A549 (cell line): ENCODE results near the gene PLA2G4A. TPM values are rescaled to one million over a fixed set of nuclear protein-coding genes. Genes with fewer than 3 reads are reported as not detected.
A peak's percentile ranks its signal among the peaks of the same experiment; 100 is the strongest.

ENCODE experiments used
- ATAC-seq, 2 experiments: fragments of 200-7000 bp in 1 of 2; fragments of >200 bp in 1 of 2; cut with Nextera tagmentation in 1 of 2; cut with Tn5 transposase in 1 of 2; 3 replicates each; pipeline versions ENCODE4 v1.8.0 to v1.9.1; 2018 to 2020; ENCODE audit warnings: mild to moderate bottlenecking in 1 of 2, moderate library complexity in 1 of 2
- CTCF ChIA-PET: fragments of 300-600 bp; sonication (Branson Sonifier 250); formaldehyde crosslinking; extraction: SDS; loops from one replicate; lab custom pipeline; 2021; ENCODE audit warnings: antibody characterized with exemption, inconsistent platforms; lab: Yijun Ruan, JAX
- POLR2A ChIA-PET: fragments of 350-600 bp; formaldehyde crosslinking; extraction: SDS; loops from one replicate; lab custom pipeline; 2021; ENCODE audit warnings: antibody characterized with exemption, inconsistent platforms; lab: Yijun Ruan, JAX
- DNase-seq, 2 experiments: peaks; one replicate each; pipeline versions ENCODE4 v3.0.0 to v3.0.0-alpha.2; 2011 to 2016; ENCODE audit warnings: low read depth in 1 of 2, low spot score in 1 of 2
- FAIRE-seq: peaks from 2 replicates; lab custom pipeline; 2011; peaks lifted over from hg19 to GRCh38; lab: Jason Lieb, UNC
- H3K27ac ChIP-seq, 2 experiments: fragments of >200 bp; sonication (Bioruptor Twin); formaldehyde crosslinking; 3 replicates each; pipeline ENCODE4 v1.5.1; 2016 to 2017
- H3K4me1 ChIP-seq: fragments of >200 bp; sonication (Bioruptor Twin); formaldehyde crosslinking; 3 replicates; pipeline ENCODE4 v1.6.1; 2016
- H3K4me2 ChIP-seq: fragments of >200 bp; sonication (Bioruptor Twin); formaldehyde crosslinking; 3 replicates; pipeline ENCODE4 v1.6.1; 2016
- H3K4me3 ChIP-seq: fragments of >200 bp; sonication (Bioruptor Twin); formaldehyde crosslinking; 3 replicates; pipeline ENCODE4 v1.5.1; 2016
- H3K9me3 ChIP-seq: fragments of >200 bp; sonication (Bioruptor Twin); formaldehyde crosslinking; 3 replicates; pipeline ENCODE4 v1.6.1; 2016
- BHLHE40 ChIP-seq: IDR thresholded peaks from 2 replicates; pipeline ENCODE4 v1.6.1; 2012; ENCODE audit warnings: low read depth, low read length, inconsistent platforms
- CBX2 ChIP-seq: fragments of 200-600 bp; sonication (generic); IDR thresholded peaks from 2 replicates; pipeline ENCODE4 v1.6.1; 2016; ENCODE audit warnings: low read depth, mild to moderate bottlenecking, borderline replicate concordance
- CBX8 ChIP-seq: fragments of 200-600 bp; sonication (generic); IDR thresholded peaks from 2 replicates; pipeline ENCODE4 v1.6.1; 2016
- FOSB ChIP-seq: fragments of 250-450 bp; sonication (Bioruptor Pico); IDR thresholded peaks from 2 replicates; pipeline ENCODE4 v1.5.0; 2020; ENCODE audit warnings: mild to moderate bottlenecking, moderate library complexity
- FOXS1 ChIP-seq: fragments of 250-450 bp; sonication (Bioruptor Pico); IDR thresholded peaks from 2 replicates; pipeline ENCODE4 v1.5.0; 2020; ENCODE audit warnings: mild to moderate bottlenecking, moderate library complexity
- GATA3 ChIP-seq: IDR thresholded peaks from 2 replicates; pipeline ENCODE4 v1.6.1; 2012; ENCODE audit warnings: borderline replicate concordance
- HEYL ChIP-seq: fragments of 250-450 bp; sonication (Bioruptor Pico); IDR thresholded peaks from 2 replicates; pipeline ENCODE4 v1.8.0; 2021; ENCODE audit warnings: mild to moderate bottlenecking, moderate library complexity
- HOXA7 ChIP-seq: fragments of 250-450 bp; sonication (Bioruptor Pico); IDR thresholded peaks from 2 replicates; pipeline ENCODE4 v1.5.0; 2020; ENCODE audit warnings: mild to moderate bottlenecking, moderate library complexity
- HOXB13 ChIP-seq: fragments of 250-450 bp; sonication (Bioruptor Pico); IDR thresholded peaks from 2 replicates; pipeline ENCODE4 v1.5.0; 2020; ENCODE audit warnings: low read depth, mild to moderate bottlenecking, moderate library complexity
- JUNB ChIP-seq: fragments of >200 bp; sonication (Bioruptor Twin); formaldehyde crosslinking; IDR thresholded peaks from 2 replicates; pipeline ENCODE4 v1.6.1; 2016
- KDM1A ChIP-seq: fragments of 200-600 bp; sonication (generic); IDR thresholded peaks from 2 replicates; pipeline ENCODE4 v1.6.1; 2016; ENCODE audit warnings: low read depth, mild to moderate bottlenecking
- KDM5A ChIP-seq: fragments of 200-600 bp; sonication (generic); IDR thresholded peaks from 2 replicates; pipeline ENCODE4 v1.6.1; 2016; ENCODE audit warnings: antibody characterized with exemption, mild to moderate bottlenecking
- MYC ChIP-seq: IDR thresholded peaks from 2 replicates; pipeline ENCODE4 v1.6.1; 2012; ENCODE audit warnings: mild to moderate bottlenecking, inconsistent platforms, low read length, improper control_type of control experiment, borderline replicate concordance
- PHF8 ChIP-seq: fragments of 200-600 bp; sonication (generic); IDR thresholded peaks from 2 replicates; pipeline ENCODE4 v1.6.1; 2016; ENCODE audit warnings: low read depth, mild to moderate bottlenecking, antibody characterized with exemption, moderate library complexity, borderline replicate concordance
- POLR2AphosphoS2 ChIP-seq: conservative IDR thresholded peaks from 2 replicates; pipeline ENCODE4 v1.6.1; 2012; ENCODE audit warnings: low read length, improper control_type of control experiment, inconsistent platforms
- RAD21 ChIP-seq, 2 experiments: fragments of >200 bp in 1 of 2; sonication (Bioruptor Twin) in 1 of 2; formaldehyde crosslinking in 1 of 2; IDR thresholded peaks in 1 of 2; conservative IDR thresholded peaks in 1 of 2; 2 replicates in 1 of 2; 3 replicates in 1 of 2; pipeline ENCODE4 v1.6.1; 2012 to 2018; ENCODE audit warnings: inconsistent platforms in 1 of 2
- RARB ChIP-seq: fragments of 250-450 bp; sonication (Bioruptor Pico); IDR thresholded peaks from 2 replicates; pipeline ENCODE4 v1.8.0; 2021; ENCODE audit warnings: mild to moderate bottlenecking, moderate library complexity
- SMC3 ChIP-seq: fragments of >200 bp; sonication (Bioruptor Twin); formaldehyde crosslinking; IDR thresholded peaks from 3 replicates; pipeline ENCODE4 v1.6.1; 2018; ENCODE audit warnings: inconsistent platforms
- TFCP2L1 ChIP-seq: fragments of 250-450 bp; sonication (Bioruptor Pico); IDR thresholded peaks from 2 replicates; pipeline ENCODE4 v1.5.0; 2021; ENCODE audit warnings: mild to moderate bottlenecking
- ZFP36 ChIP-seq: fragments of 450-650 bp; IDR thresholded peaks from 2 replicates; pipeline ENCODE4 v1.6.1; 2014; ENCODE audit warnings: borderline replicate concordance; ENCODE audit not compliant: partially characterized antibody
- ZSCAN20 ChIP-seq: fragments of 250-450 bp; sonication (Bioruptor Pico); IDR thresholded peaks from 2 replicates; pipeline ENCODE4 v1.8.0; 2022; ENCODE audit warnings: mild to moderate bottlenecking, moderate library complexity
- WGBS: methylation state at CpG from one replicate; pipeline ENCODE4 v1.1.6; 2017; ENCODE audit errors: missing lambda C conversion rate; 5-methylcytosine and 5-hydroxymethylcytosine counted together
- polyA plus RNA-seq, 4 experiments: library from polyadenylated mRNA; depleted of rRNA in 3 of 4; stranded (reverse); fragments of >200 nt; fragmentation: RNase III in 1 of 4; extraction: RNeasy Plus Mini Kit Qiagen cat#74134 plus additional on column Dnase treatment in 1 of 4; gene quantifications; 2 replicates in 3 of 4; 3 replicates in 1 of 4; pipeline ENCODE4 v1.2.3, GENCODE V29; 2011 to 2017
- TF ChIP-seq, protein P1 (sequence below): fragments of 200-600 bp; sonication (generic); IDR thresholded peaks from 2 replicates; pipeline ENCODE4 v1.6.1; 2016; ENCODE audit warnings: antibody characterized with exemption, mild to moderate bottlenecking, moderate library complexity
- TF ChIP-seq, protein P2 (sequence below): IDR thresholded peaks from 2 replicates; pipeline ENCODE4 v1.6.1; 2012
- TF ChIP-seq, protein P3 (sequence below): fragments of 250-450 bp; sonication (Bioruptor Pico); IDR thresholded peaks from 2 replicates; pipeline ENCODE4 v1.5.0; 2021; ENCODE audit warnings: mild to moderate bottlenecking, moderate library complexity, borderline replicate concordance
- TF ChIP-seq, protein P4 (sequence below): fragments of 250-450 bp; sonication (Bioruptor Pico); IDR thresholded peaks from 2 replicates; pipeline ENCODE4 v1.5.0; 2020; ENCODE audit warnings: low read depth, mild to moderate bottlenecking, moderate library complexity
- TF ChIP-seq, protein P5 (sequence below): IDR thresholded peaks from 2 replicates; pipeline ENCODE4 v1.6.1; 2012

The PLA2G4A gene
- polyA plus RNA-seq, 2 of the 4 experiments (the other 2 are of a cell fraction): 26.3 to 80.4 TPM

DNA sequence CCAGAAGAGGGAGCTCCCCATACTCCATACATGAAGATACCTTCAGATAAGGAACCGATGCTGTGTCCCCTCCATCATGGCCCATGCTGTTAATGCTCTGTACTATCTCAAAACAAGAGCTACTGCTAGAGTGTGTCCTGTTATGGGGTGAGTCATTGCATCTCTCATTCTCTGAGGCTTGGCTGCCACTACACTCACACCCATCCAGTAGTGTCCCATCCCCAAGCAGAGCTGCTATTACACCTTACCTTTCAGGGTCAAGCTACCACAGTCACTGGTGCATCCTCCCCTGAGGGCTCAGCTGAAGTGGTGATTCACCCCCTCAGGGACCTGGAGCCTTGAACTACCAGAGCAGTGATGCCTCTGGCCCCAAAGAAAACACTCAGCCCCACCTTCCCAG, 198.5 kb downstream of the PLA2G4A start:
- CTCF ChIA-PET: no interaction called here

DNA sequence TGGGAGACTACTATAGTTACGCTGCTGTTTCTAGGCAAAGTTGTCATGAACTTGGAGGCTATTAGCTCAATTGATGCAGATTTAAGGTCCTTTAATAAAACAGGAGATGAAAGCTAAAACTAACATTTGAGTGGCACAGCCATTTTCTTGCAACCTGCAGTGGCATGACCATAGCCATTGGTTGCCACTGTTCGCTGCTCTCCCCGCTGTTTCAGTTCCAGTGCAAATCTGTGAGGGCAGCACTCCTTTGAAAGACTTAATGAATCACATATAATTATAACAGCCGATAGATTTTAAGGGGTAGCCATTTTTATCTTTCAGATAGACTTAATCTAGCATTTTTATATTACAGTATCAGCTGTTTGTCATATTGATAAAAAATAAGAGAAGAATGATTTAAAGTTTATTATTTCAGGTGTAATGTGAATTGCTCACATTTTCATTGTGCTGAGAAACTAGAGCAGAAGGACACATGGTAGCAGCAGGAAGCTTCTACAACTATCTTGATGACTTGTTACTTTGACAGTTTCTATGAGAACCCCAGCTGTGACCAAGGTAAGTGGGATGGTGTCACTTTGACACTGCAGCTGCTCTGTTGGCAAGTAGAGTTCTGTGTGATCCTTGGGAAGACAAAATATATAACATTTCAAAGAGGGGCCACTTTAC, 203.7 kb downstream of the PLA2G4A start:
- Histone ChIP-seq H3K4me2 (no peak overlapping the region), H3K27ac (no peak overlapping the region), H3K9me3 (peaks cover 5% of the 10 kb centered on the region; the same call in 1 of the 3 replicates), H3K4me3 (no peak overlapping the region), H3K4me1 (no peaks in the 10 kb centered on the region)
- ATAC-seq (no peak), DNase-seq (no peak), FAIRE-seq (no peak)
- ChIA-PET CTCF (interaction anchor here (0.6 kb wide), 1 partner anchor 20 kb away, joined by 3 read pairs; no protein-coding TSS in a partner anchor), POLR2A (no interaction called here)
- 61% methylated on average over 4 of the region's 4 CpGs for WGBS
- TF ChIP-seq, protein P1, sequence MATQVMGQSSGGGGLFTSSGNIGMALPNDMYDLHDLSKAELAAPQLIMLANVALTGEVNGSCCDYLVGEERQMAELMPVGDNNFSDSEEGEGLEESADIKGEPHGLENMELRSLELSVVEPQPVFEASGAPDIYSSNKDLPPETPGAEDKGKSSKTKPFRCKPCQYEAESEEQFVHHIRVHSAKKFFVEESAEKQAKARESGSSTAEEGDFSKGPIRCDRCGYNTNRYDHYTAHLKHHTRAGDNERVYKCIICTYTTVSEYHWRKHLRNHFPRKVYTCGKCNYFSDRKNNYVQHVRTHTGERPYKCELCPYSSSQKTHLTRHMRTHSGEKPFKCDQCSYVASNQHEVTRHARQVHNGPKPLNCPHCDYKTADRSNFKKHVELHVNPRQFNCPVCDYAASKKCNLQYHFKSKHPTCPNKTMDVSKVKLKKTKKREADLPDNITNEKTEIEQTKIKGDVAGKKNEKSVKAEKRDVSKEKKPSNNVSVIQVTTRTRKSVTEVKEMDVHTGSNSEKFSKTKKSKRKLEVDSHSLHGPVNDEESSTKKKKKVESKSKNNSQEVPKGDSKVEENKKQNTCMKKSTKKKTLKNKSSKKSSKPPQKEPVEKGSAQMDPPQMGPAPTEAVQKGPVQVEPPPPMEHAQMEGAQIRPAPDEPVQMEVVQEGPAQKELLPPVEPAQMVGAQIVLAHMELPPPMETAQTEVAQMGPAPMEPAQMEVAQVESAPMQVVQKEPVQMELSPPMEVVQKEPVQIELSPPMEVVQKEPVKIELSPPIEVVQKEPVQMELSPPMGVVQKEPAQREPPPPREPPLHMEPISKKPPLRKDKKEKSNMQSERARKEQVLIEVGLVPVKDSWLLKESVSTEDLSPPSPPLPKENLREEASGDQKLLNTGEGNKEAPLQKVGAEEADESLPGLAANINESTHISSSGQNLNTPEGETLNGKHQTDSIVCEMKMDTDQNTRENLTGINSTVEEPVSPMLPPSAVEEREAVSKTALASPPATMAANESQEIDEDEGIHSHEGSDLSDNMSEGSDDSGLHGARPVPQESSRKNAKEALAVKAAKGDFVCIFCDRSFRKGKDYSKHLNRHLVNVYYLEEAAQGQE: no peak
- TF ChIP-seq PHF8: no peak
- TF ChIP-seq, protein P2, sequence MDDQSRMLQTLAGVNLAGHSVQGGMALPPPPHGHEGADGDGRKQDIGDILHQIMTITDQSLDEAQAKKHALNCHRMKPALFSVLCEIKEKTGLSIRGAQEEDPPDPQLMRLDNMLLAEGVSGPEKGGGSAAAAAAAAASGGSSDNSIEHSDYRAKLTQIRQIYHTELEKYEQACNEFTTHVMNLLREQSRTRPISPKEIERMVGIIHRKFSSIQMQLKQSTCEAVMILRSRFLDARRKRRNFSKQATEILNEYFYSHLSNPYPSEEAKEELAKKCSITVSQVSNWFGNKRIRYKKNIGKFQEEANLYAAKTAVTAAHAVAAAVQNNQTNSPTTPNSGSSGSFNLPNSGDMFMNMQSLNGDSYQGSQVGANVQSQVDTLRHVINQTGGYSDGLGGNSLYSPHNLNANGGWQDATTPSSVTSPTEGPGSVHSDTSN: no peak
- TF ChIP-seq MYC: no peak
- no peak for TF ChIP-seq HOXB13 (CRISPR knock-in tag)
- TF ChIP-seq, protein P3, sequence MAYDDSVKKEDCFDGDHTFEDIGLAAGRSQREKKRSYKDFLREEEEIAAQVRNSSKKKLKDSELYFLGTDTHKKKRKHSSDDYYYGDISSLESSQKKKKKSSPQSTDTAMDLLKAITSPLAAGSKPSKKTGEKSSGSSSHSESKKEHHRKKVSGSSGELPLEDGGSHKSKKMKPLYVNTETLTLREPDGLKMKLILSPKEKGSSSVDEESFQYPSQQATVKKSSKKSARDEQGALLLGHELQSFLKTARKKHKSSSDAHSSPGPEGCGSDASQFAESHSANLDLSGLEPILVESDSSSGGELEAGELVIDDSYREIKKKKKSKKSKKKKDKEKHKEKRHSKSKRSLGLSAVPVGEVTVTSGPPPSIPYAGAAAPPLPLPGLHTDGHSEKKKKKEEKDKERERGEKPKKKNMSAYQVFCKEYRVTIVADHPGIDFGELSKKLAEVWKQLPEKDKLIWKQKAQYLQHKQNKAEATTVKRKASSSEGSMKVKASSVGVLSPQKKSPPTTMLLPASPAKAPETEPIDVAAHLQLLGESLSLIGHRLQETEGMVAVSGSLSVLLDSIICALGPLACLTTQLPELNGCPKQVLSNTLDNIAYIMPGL (CRISPR knock-in tag): no peak
- TF ChIP-seq TFCP2L1 (CRISPR knock-in tag): no peak
- TF ChIP-seq FOSB: no peak
- TF ChIP-seq KDM5A: no peak

More for the DNA sequence above, 198.5 kb downstream of the PLA2G4A start:
- no peaks in the 10 kb centered on the region for H3K4me1 ChIP-seq
- FAIRE-seq (no peak), ATAC-seq (peak in 1 of 2 experiments; percentile 19; a peak in 1 of 6 replicates), DNase-seq (no peak)
- no peak overlapping the region for H3K4me2 ChIP-seq
- peaks cover 5% of the 10 kb centered on the region; the same call in 1 of the 3 replicates for H3K9me3 ChIP-seq
- POLR2A ChIA-PET: no interaction called here
- WGBS: 0% methylated on average over 1 of the region's 1 CpG
- no peak overlapping the region for H3K4me3 ChIP-seq
- H3K27ac ChIP-seq: no peak overlapping the region
- TF ChIP-seq SMC3 (no peak), HEYL (CRISPR knock-in tag) (no peak), HOXA7 (CRISPR knock-in tag) (no peak), CBX2 (no peak), ZSCAN20 (no peak), KDM5A (no peak), KDM1A (no peak), JUNB (no peak), RAD21 (conservative IDR thresholded peaks at IDR 0.05 in 1 of 2, IDR thresholded peaks at IDR 0.05 in 1 of 2) (no peak), RARB (CRISPR knock-in tag) (no peak), FOXS1 (no peak), POLR2AphosphoS2 (no peak), GATA3 (no peak), CBX8 (no peak), ZFP36 (no peak), BHLHE40 (no peak)
- TF ChIP-seq, protein P1: no peak
- TF ChIP-seq, protein P4, sequence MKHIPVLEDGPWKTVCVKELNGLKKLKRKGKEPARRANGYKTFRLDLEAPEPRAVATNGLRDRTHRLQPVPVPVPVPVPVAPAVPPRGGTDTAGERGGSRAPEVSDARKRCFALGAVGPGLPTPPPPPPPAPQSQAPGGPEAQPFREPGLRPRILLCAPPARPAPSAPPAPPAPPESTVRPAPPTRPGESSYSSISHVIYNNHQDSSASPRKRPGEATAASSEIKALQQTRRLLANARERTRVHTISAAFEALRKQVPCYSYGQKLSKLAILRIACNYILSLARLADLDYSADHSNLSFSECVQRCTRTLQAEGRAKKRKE: no peak
- TF ChIP-seq, protein P3 (CRISPR knock-in tag): no peak
- TF ChIP-seq, protein P5, sequence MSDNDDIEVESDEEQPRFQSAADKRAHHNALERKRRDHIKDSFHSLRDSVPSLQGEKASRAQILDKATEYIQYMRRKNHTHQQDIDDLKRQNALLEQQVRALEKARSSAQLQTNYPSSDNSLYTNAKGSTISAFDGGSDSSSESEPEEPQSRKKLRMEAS: no peak
- TF ChIP-seq, all 56 proteins: peak for 0
